Caco-2 (cell line): Measurements from ENCODE around the gene SIL1. TPM values are rescaled to one million over a fixed set of nuclear protein-coding genes. Genes with fewer than 3 reads are reported as not detected.
A peak's percentile ranks its signal among the peaks of the same experiment; 100 is the strongest.

Source experiments
- BruUV-seq: library from RNA; stranded (reverse); fragments of 400-500 nt; replicated peaks from 2 replicates; lab custom pipeline; 2021; lab: Mats Ljungman, UMichigan
- CTCF ChIA-PET: fragments of 300-600 bp; sonication (Branson Sonifier 250); formaldehyde crosslinking; loops from one replicate; lab custom pipeline; 2022; ENCODE audit warnings: antibody characterized with exemption; lab: Charles Lee
- POLR2A ChIA-PET: fragments of 300-600 bp; sonication (Branson Sonifier 250); formaldehyde crosslinking; loops from one replicate; lab custom pipeline; 2022; ENCODE audit warnings: antibody characterized with exemption; lab: Charles Lee
- DNase-seq, 2 experiments: peaks; one replicate each; pipeline versions ENCODE4 v3.0.0 to v3.0.0-alpha.2; 2020 to 2022
- H3K27me3 ChIP-seq: replicated peaks from 2 replicates; pipeline ENCODE4 v1.6.0; 2011; ENCODE audit warnings: low read length; ENCODE audit not compliant: control insufficient read depth, insufficient read depth
- H3K36me3 ChIP-seq: 2 replicates; pipeline ENCODE4 v1.5.1; 2011; ENCODE audit warnings: low read length; ENCODE audit not compliant: control insufficient read depth, insufficient read depth
- H3K4me1 ChIP-seq: fragments of 250-450 bp; sonication (Bioruptor Pico); 2 replicates; pipeline ENCODE4 v1.5.1; 2020; ENCODE audit warnings: mild to moderate bottlenecking
- H3K4me3 ChIP-seq: 2 replicates; pipeline ENCODE4 v1.5.1; 2011; ENCODE audit warnings: low read depth, mild to moderate bottlenecking, control low read depth, low read length
- H3K9me3 ChIP-seq: fragments of 250-450 bp; sonication (Bioruptor Pico); 2 replicates; pipeline ENCODE4 v1.5.1; 2020; ENCODE audit warnings: mild to moderate bottlenecking, moderate library complexity
- H3K27ac Mint-ChIP-seq: one replicate; pipeline ENCODE4 v1.8.0; 2022; ENCODE audit warnings: mixed read lengths; ENCODE audit not compliant: unreplicated experiment
- H3K27me3 Mint-ChIP-seq: one replicate; pipeline ENCODE4 v1.8.0; 2022; ENCODE audit warnings: mixed read lengths; ENCODE audit not compliant: insufficient read depth, unreplicated experiment
- H3K36me3 Mint-ChIP-seq: one replicate; pipeline ENCODE4 v1.8.0; 2022; ENCODE audit warnings: mild to moderate bottlenecking, mixed read lengths; ENCODE audit not compliant: insufficient read depth, unreplicated experiment
- H3K4me1 Mint-ChIP-seq: one replicate; pipeline ENCODE4 v1.8.0; 2022; ENCODE audit warnings: low read depth, mixed read lengths; ENCODE audit not compliant: unreplicated experiment
- H3K4me3 Mint-ChIP-seq: one replicate; pipeline ENCODE4 v1.8.0; 2022; ENCODE audit warnings: mild to moderate bottlenecking, moderate library complexity, mixed read lengths; ENCODE audit not compliant: unreplicated experiment
- H3K9me3 Mint-ChIP-seq: one replicate; pipeline ENCODE4 v1.8.0; 2022; ENCODE audit warnings: mixed read lengths; ENCODE audit not compliant: unreplicated experiment
- intact Hi-C: fragments of 100-400 bp; cut with micrococcal nuclease; formaldehyde crosslinking; loops from one replicate; pipeline ENCODE4 v1.10.0; 2022; ENCODE audit not compliant: unreplicated experiment
- total RNA-seq: library from RNA; stranded (reverse); gene quantifications from 2 replicates; pipeline ENCODE4 v1.2.3, GENCODE V29; 2022
- TF ChIP-seq, protein P1 (sequence below), 2 experiments: fragments of 200-600 bp in 1 of 2; IDR thresholded peaks; 1 replicate in 1 of 2; 2 replicates in 1 of 2; pipeline versions ENCODE4 v1.5.1 to v1.8.0; 2011 to 2022; ENCODE audit warnings: antibody characterized with exemption in 1 of 2, control low read depth in 1 of 2, inconsistent platforms in 1 of 2, low read depth in 1 of 2, low read length in 1 of 2, mild to moderate bottlenecking in 1 of 2, moderate library complexity in 1 of 2; ENCODE audit not compliant: insufficient read depth in 1 of 2, severe bottlenecking in 1 of 2, unreplicated experiment in 1 of 2

SIL1 gene
- total RNA-seq, 1 experiment from 2014 or later, result 29.7 TPM

DNA sequence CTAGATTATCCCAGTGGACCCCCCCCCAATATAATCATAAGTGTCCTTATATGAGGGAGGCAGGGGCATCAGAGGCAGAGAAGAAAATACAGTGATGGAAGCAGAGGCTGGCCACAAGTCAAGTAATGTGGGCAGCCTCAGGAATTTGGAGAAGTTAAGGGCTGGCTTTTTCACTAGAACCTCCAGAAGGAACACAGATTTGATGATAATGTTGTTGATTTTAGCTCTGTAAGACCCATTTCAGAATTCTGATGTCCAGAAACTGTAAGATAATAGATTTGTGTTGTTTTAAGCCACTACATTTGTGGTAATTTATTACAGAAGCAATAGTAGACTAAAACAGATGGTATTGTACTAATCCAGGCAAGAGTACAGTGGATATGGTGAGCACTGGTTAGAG lies 286.7 kb downstream of the SIL1 start:
- DNase-seq, result no peak
- no peaks in the 10 kb centered on the region for H3K27me3 ChIP-seq
- Mint-ChIP-seq H3K4me1 (no peaks in the 10 kb centered on the region), H3K27ac (no peak overlapping the region), H3K27me3 (no peaks in the 10 kb centered on the region), H3K36me3 (peaks cover 75% of the 10 kb centered on the region), H3K4me3 (no peak overlapping the region), H3K9me3 (no peaks in the 10 kb centered on the region)
- CTCF ChIA-PET, result no interaction called here
- no peak overlapping the region for H3K4me3 ChIP-seq
- POLR2A ChIA-PET, result no interaction called here
- no peaks in the 10 kb centered on the region for H3K4me1 ChIP-seq
- intact Hi-C loops, result no loop called here
- TF ChIP-seq, protein P1, sequence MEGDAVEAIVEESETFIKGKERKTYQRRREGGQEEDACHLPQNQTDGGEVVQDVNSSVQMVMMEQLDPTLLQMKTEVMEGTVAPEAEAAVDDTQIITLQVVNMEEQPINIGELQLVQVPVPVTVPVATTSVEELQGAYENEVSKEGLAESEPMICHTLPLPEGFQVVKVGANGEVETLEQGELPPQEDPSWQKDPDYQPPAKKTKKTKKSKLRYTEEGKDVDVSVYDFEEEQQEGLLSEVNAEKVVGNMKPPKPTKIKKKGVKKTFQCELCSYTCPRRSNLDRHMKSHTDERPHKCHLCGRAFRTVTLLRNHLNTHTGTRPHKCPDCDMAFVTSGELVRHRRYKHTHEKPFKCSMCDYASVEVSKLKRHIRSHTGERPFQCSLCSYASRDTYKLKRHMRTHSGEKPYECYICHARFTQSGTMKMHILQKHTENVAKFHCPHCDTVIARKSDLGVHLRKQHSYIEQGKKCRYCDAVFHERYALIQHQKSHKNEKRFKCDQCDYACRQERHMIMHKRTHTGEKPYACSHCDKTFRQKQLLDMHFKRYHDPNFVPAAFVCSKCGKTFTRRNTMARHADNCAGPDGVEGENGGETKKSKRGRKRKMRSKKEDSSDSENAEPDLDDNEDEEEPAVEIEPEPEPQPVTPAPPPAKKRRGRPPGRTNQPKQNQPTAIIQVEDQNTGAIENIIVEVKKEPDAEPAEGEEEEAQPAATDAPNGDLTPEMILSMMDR (IDR thresholded peaks at IDR 0.05; ENCODE audit: insufficient read depth in 1 of 2, low read depth in 1 of 2, low read length in 1 of 2, severe bottlenecking in 1 of 2, unreplicated experiment in 1 of 2), result no peak
- H3K36me3 ChIP-seq, result peaks cover 4% of the 10 kb centered on the region
- no TSS peak for BruUV-seq
- no peaks in the 10 kb centered on the region for H3K9me3 ChIP-seq

DNA sequence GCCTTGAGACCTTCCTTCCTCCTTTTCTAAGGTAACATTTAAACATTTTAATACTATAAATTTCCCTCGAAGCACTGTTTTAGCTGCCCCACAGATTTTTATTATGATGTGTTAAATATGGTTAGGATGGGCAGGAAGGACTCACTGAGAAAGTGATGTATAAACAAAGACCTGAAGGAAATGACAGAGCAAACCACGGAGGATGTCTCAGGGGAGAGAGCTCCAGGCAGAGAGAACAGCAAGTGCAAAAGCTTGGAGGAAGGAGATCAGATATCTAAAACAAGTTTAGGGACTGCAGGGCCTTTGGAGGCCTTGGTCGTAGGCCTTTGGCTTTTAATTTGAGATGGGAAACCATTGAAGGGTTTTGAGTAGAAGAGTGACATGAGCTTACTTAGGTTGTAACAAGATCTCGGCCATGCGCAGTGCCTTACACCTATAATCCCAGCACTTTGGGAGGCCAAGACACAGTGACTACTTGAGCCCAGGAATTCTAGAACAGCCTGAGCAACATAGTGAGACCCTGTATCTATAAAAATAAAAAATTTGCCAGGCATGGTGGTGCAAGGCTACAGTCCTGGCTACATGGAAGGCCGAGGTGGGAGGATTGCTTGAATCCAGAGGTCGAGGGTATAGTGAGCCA lies 287.5 kb downstream of the SIL1 start:
- Mint-ChIP-seq H3K9me3 (no peaks in the 10 kb centered on the region), H3K27me3 (no peaks in the 10 kb centered on the region), H3K4me1 (no peaks in the 10 kb centered on the region), H3K36me3 (peaks cover 74% of the 10 kb centered on the region), H3K4me3 (no peak overlapping the region), H3K27ac (peak overlapping the region; percentile 28)
- peaks cover 4% of the 10 kb centered on the region for H3K36me3 ChIP-seq
- no peak for DNase-seq
- no peak overlapping the region for H3K4me3 ChIP-seq
- ChIA-PET CTCF (no interaction called here), POLR2A (no interaction called here)
- no TSS peak for BruUV-seq
- H3K9me3 ChIP-seq, result no peaks in the 10 kb centered on the region
- TF ChIP-seq, protein P1 (IDR thresholded peaks at IDR 0.05; ENCODE audit: insufficient read depth in 1 of 2, low read depth in 1 of 2, low read length in 1 of 2, severe bottlenecking in 1 of 2, unreplicated experiment in 1 of 2), result no peak
- intact Hi-C loops, result no loop called here
- no peaks in the 10 kb centered on the region for H3K27me3 ChIP-seq
- no peaks in the 10 kb centered on the region for H3K4me1 ChIP-seq

DNA sequence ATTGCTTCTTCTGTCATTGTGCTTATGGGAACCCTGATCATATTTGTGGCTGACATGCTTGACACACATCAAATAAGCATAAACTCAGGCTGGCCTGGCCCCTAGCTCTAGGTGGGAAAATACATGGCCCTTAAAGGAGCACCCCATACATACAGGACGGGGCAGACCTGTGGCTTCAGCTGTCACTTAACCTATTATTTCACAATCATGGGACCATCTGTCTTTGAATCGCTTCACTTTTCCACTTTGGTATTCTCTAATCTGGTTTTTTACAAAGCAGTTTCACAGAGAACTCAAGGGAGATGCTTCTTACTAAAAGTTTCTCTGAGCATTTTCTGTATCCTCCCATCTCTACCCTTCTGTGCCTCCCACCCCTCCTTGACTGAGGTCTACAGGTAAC lies 288.4 kb downstream of the SIL1 start:
- Histone ChIP-seq H3K9me3 (no peaks in the 10 kb centered on the region), H3K4me1 (no peaks in the 10 kb centered on the region), H3K4me3 (no peak overlapping the region), H3K27me3 (no peaks in the 10 kb centered on the region), H3K36me3 (peaks cover 4% of the 10 kb centered on the region)
- H3K36me3 Mint-ChIP-seq, result peaks cover 71% of the 10 kb centered on the region
- H3K27ac Mint-ChIP-seq, result no peak overlapping the region
- CTCF ChIA-PET, result no interaction called here
- no peaks in the 10 kb centered on the region for H3K4me1 Mint-ChIP-seq
- intact Hi-C loops, result no loop called here
- TF ChIP-seq, protein P1 (IDR thresholded peaks at IDR 0.05; ENCODE audit: insufficient read depth in 1 of 2, low read depth in 1 of 2, low read length in 1 of 2, severe bottlenecking in 1 of 2, unreplicated experiment in 1 of 2), result no peak
- no peak for DNase-seq
- no peak overlapping the region for H3K4me3 Mint-ChIP-seq
- no TSS peak for BruUV-seq
- no peaks in the 10 kb centered on the region for H3K9me3 Mint-ChIP-seq
- POLR2A ChIA-PET, result no interaction called here
- H3K27me3 Mint-ChIP-seq, result no peaks in the 10 kb centered on the region
